ENCODE measurements around the gene RALGAPA2.

Gene RALGAPA2

GRCh38 chr20:20375862-20376261, 336.6 kb downstream of the RALGAPA2 start:
- Histone ChIP-seq H3K4me2 (ENCODE audit: low read length) (no peak overlapping the region), H3K36me3 (ENCODE audit: insufficient read depth, low read length) (no peaks in the 10 kb centered on the region), H3K9me3 (ENCODE audit: low read length) (0 out of 2 replicates have a peak, but pooled peaks cover 1% of the 10 kb centered on the region), H3K79me2 (ENCODE audit: insufficient read depth, low read length) (no peaks in the 10 kb centered on the region), H3K27me3 (ENCODE audit: insufficient read depth, low read length) (peaks cover 4% of the 10 kb centered on the region; the same call in 1 of the 2 replicates), H3K4me1 (ENCODE audit: insufficient read depth, low read length, severe bottlenecking) (no peaks in the 10 kb centered on the region), H3F3A (ENCODE audit: insufficient read depth, low read length) (no peaks in the 10 kb centered on the region), H2AFZ (ENCODE audit: low read length) (no peak overlapping the region), H3K27ac (ENCODE audit: low read depth, low read length, poor library complexity, severe bottlenecking) (no peak overlapping the region), H3K9me2 (ENCODE audit: low read depth, low read length) (no peaks in the 10 kb centered on the region), H3K9ac (ENCODE audit: low read length) (no peak overlapping the region), H4K20me1 (ENCODE audit: insufficient read depth, low read length) (no peaks in the 10 kb centered on the region), H3K4me3 (ENCODE audit: low read depth, low read length, poor library complexity, severe bottlenecking) (no peak overlapping the region)
- no peak for TF ChIP-seq CTCF (IDR thresholded peaks at IDR 0.05; ENCODE audit: low read length)
- TF ChIP-seq EZH2 (IDR thresholded peaks at IDR 0.05; ENCODE audit: borderline replicate concordance, low read length): no peak

- peaks cover 4% of the 10 kb centered on the region; the same call in 1 of the 2 replicates for H3K27me3 ChIP-seq (ENCODE audit: insufficient read depth, low read length)
- no peaks in the 10 kb centered on the region for H3K9me3 ChIP-seq (ENCODE audit: low read length)
- H3K9ac ChIP-seq (ENCODE audit: low read length): no peak overlapping the region
- H3K4me2 ChIP-seq (ENCODE audit: low read length): no peak overlapping the region
- H3K27ac ChIP-seq (ENCODE audit: low read depth, low read length, poor library complexity, severe bottlenecking): no peak overlapping the region
- no peak overlapping the region for H3K4me3 ChIP-seq (ENCODE audit: low read depth, low read length, poor library complexity, severe bottlenecking)
- no peaks in the 10 kb centered on the region for H4K20me1 ChIP-seq (ENCODE audit: insufficient read depth, low read length)
- no peaks in the 10 kb centered on the region for H3K4me1 ChIP-seq (ENCODE audit: insufficient read depth, low read length, severe bottlenecking)
- no peaks in the 10 kb centered on the region for H3K79me2 ChIP-seq (ENCODE audit: insufficient read depth, low read length)
- TF ChIP-seq EZH2 (IDR thresholded peaks at IDR 0.05; ENCODE audit: borderline replicate concordance, low read length): no peak
- TF ChIP-seq CTCF (IDR thresholded peaks at IDR 0.05; ENCODE audit: low read length): no peak
- no peaks in the 10 kb centered on the region for H3K36me3 ChIP-seq (ENCODE audit: insufficient read depth, low read length)
- no peaks in the 10 kb centered on the region for H3K9me2 ChIP-seq (ENCODE audit: low read depth, low read length)
- no peak overlapping the region for H2AFZ ChIP-seq (ENCODE audit: low read length)
- H3F3A ChIP-seq (ENCODE audit: insufficient read depth, low read length): no peaks in the 10 kb centered on the region
Measured at GRCh38 chr20:20373091-20373571, 339.3 kb downstream of the RALGAPA2 start.

- Histone ChIP-seq H3F3A (ENCODE audit: insufficient read depth, low read length) (no peaks in the 10 kb centered on the region), H3K79me2 (ENCODE audit: insufficient read depth, low read length) (no peaks in the 10 kb centered on the region), H3K27ac (ENCODE audit: low read depth, low read length, poor library complexity, severe bottlenecking) (no peak overlapping the region), H3K27me3 (ENCODE audit: insufficient read depth, low read length) (peaks cover 4% of the 10 kb centered on the region; the same call in 1 of the 2 replicates), H3K9ac (ENCODE audit: low read length) (no peak overlapping the region), H3K4me1 (ENCODE audit: insufficient read depth, low read length, severe bottlenecking) (no peaks in the 10 kb centered on the region), H3K36me3 (ENCODE audit: insufficient read depth, low read length) (no peaks in the 10 kb centered on the region), H4K20me1 (ENCODE audit: insufficient read depth, low read length) (no peaks in the 10 kb centered on the region), H3K9me2 (ENCODE audit: low read depth, low read length) (no peaks in the 10 kb centered on the region), H3K4me3 (ENCODE audit: low read depth, low read length, poor library complexity, severe bottlenecking) (no peak overlapping the region), H3K4me2 (ENCODE audit: low read length) (no peak overlapping the region), H3K9me3 (ENCODE audit: low read length) (no peaks in the 10 kb centered on the region), H2AFZ (ENCODE audit: low read length) (no peak overlapping the region)
- TF ChIP-seq EZH2 (IDR thresholded peaks at IDR 0.05; ENCODE audit: borderline replicate concordance, low read length): no peak
- no peak for TF ChIP-seq CTCF (IDR thresholded peaks at IDR 0.05; ENCODE audit: low read length)
Measured at GRCh38 chr20:20371681-20372080, 340.8 kb downstream of the RALGAPA2 start.

Data from OCI-LY1 (cell line).